ENCODE results near the gene SPATA20. TPM values are rescaled to one million over a fixed set of nuclear protein-coding genes. Genes with fewer than 3 reads are reported as not detected.

Gene SPATA20
- total and polyA plus RNA-seq, 4 donors = 15.6 to 42.4 (median 19.6) TPM

- Histone ChIP-seq H3K4me3 (ENCODE audit: low read depth in 1 of 3, low read length in 3 of 3) (no peak overlapping the region), H3K27ac (ENCODE audit: low read depth in 1 of 2, low read length in 2 of 2) (no peak overlapping the region), H3K27me3 (ENCODE audit: control insufficient read depth in 4 of 4, insufficient read depth in 4 of 4, low read length in 3 of 4) (no peaks in the 10 kb centered on the region), H3K36me3 (ENCODE audit: control insufficient read depth in 4 of 4, insufficient read depth in 3 of 4, low read depth in 1 of 4, low read length in 3 of 4) (no peaks in the 10 kb centered on the region), H3K9ac (ENCODE audit: low read depth in 1 of 2, low read length in 2 of 2) (no peak overlapping the region), H3K9me3 (ENCODE audit: control insufficient read depth in 4 of 4, low read length in 3 of 4) (no peaks in the 10 kb centered on the region), H3K4me1 (ENCODE audit: control insufficient read depth in 4 of 4, insufficient read depth in 4 of 4, low read length in 3 of 4) (peaks cover 2 to 19% (median 14%) of the 10 kb centered on the region in 4 donors)
- no peak for TF ChIP-seq YY1 (IDR thresholded peaks at IDR 0.05)
- no peak for TF ChIP-seq NR2F2 (IDR thresholded peaks at IDR 0.05)
- no peak for TF ChIP-seq FOXA1 (IDR thresholded peaks at IDR 0.05)
- TF ChIP-seq FOXA2 (IDR thresholded peaks at IDR 0.05) = no peak
- no peak for TF ChIP-seq TAF1 (conservative IDR thresholded peaks at IDR 0.05)
- TF ChIP-seq ZBTB33 (IDR thresholded peaks at IDR 0.05) = no peak
- no peak for TF ChIP-seq CTCF (IDR thresholded peaks at IDR 0.05; ENCODE audit: low read depth, low read length, missing input control)
- no peak for TF ChIP-seq HNF4A (conservative IDR thresholded peaks at IDR 0.05)
- TF ChIP-seq, protein P1, sequence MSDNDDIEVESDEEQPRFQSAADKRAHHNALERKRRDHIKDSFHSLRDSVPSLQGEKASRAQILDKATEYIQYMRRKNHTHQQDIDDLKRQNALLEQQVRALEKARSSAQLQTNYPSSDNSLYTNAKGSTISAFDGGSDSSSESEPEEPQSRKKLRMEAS (IDR thresholded peaks at IDR 0.05) = no peak
- TF ChIP-seq EGR1 (IDR thresholded peaks at IDR 0.05; ENCODE audit: low read depth in 2 of 2) = no peak
- no peak for TF ChIP-seq RAD21 (IDR thresholded peaks at IDR 0.05)
- no peak for DNase-seq (ENCODE audit: low spot score)
- 72% methylated on average over 4 of the region's 4 CpGs for WGBS
Measured at GRCh38 chr17:50513495-50513894, 33.5 kb upstream of the SPATA20 start.

- TF ChIP-seq HNF4A (conservative IDR thresholded peaks at IDR 0.05) (no peak), GABPA (IDR thresholded peaks at IDR 0.05 in 1 of 2, conservative IDR thresholded peaks at IDR 0.05 in 1 of 2) (no peak), CTCF (IDR thresholded peaks at IDR 0.05; ENCODE audit: low read depth, low read length, missing input control) (no peak)
- DNase-seq (ENCODE audit: low spot score) = no peak
- no peak overlapping the region for H3K27ac ChIP-seq (ENCODE audit: low read depth in 1 of 2, low read length in 2 of 2)
- peaks cover 2 to 15% (median 13%) of the 10 kb centered on the region in 4 donors for H3K4me1 ChIP-seq (ENCODE audit: control insufficient read depth in 4 of 4, insufficient read depth in 4 of 4, low read length in 3 of 4)
- H3K9me3 ChIP-seq (ENCODE audit: control insufficient read depth in 4 of 4, low read length in 3 of 4) = no peaks in the 10 kb centered on the region
- no peak overlapping the region for H3K9ac ChIP-seq (ENCODE audit: low read depth in 1 of 2, low read length in 2 of 2)
- H3K4me3 ChIP-seq (ENCODE audit: low read depth in 1 of 3, low read length in 3 of 3) = no peak overlapping the region
- 46% methylated on average over 3 of the region's 3 CpGs for WGBS
- no peaks in the 10 kb centered on the region for H3K27me3 ChIP-seq (ENCODE audit: control insufficient read depth in 4 of 4, insufficient read depth in 4 of 4, low read length in 3 of 4)
- H3K36me3 ChIP-seq (ENCODE audit: control insufficient read depth in 4 of 4, insufficient read depth in 3 of 4, low read depth in 1 of 4, low read length in 3 of 4) = no peaks in the 10 kb centered on the region
Measured at GRCh38 chr17:50514388-50514787, 32.6 kb upstream of the SPATA20 start.
